Stimulated activated CD4-positive, alpha-beta T cell treated with anti-CD3 and anti-CD28 coated beads, TNF-alpha, amount 100 ng/mL, for 24 hours (primary cell): Measurements from ENCODE around the gene TMEM42.

Experiments used
- DNase-seq, 3 experiments: peaks; one replicate each; pipeline ENCODE4 v3.0.0-alpha.2; 2020; ENCODE audit warnings: low read depth in 3 of 3

The TMEM42 gene

GRCh38 chr3:44910693-44911092 is 49.0 kb downstream of the TMEM42 start:
- no peak for DNase-seq

GRCh38 chr3:44913868-44914468 is 52.3 kb downstream of the TMEM42 start:
- DNase-seq, result peak; percentile 28 to 60 (median 28)

- no peak for DNase-seq
Measured at GRCh38 chr3:44914936-44915335, 53.2 kb downstream of the TMEM42 start.
